ENCODE data around the gene CHRNA4.

CHRNA4 gene

GRCh38 chr20:63314015-63314471 lies 47.1 kb downstream of the CHRNA4 start:
- no peak overlapping the region for H3K4me3 ChIP-seq (ENCODE audit: low read depth, low read length)
- DNase-seq (ENCODE audit: low read depth): no peak
- TF ChIP-seq, protein P1, sequence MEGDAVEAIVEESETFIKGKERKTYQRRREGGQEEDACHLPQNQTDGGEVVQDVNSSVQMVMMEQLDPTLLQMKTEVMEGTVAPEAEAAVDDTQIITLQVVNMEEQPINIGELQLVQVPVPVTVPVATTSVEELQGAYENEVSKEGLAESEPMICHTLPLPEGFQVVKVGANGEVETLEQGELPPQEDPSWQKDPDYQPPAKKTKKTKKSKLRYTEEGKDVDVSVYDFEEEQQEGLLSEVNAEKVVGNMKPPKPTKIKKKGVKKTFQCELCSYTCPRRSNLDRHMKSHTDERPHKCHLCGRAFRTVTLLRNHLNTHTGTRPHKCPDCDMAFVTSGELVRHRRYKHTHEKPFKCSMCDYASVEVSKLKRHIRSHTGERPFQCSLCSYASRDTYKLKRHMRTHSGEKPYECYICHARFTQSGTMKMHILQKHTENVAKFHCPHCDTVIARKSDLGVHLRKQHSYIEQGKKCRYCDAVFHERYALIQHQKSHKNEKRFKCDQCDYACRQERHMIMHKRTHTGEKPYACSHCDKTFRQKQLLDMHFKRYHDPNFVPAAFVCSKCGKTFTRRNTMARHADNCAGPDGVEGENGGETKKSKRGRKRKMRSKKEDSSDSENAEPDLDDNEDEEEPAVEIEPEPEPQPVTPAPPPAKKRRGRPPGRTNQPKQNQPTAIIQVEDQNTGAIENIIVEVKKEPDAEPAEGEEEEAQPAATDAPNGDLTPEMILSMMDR (IDR thresholded peaks at IDR 0.05; ENCODE audit: low read depth, low read length, missing control alignments): no peak

GRCh38 chr20:63313349-63314014 lies 47.7 kb downstream of the CHRNA4 start:
- DNase-seq (ENCODE audit: low read depth): no peak
- H3K4me3 ChIP-seq (ENCODE audit: low read depth, low read length): no peak overlapping the region
- TF ChIP-seq, protein P1 (IDR thresholded peaks at IDR 0.05; ENCODE audit: low read depth, low read length, missing control alignments): no peak

GRCh38 chr20:63312690-63313348 lies 48.3 kb downstream of the CHRNA4 start:
- H3K4me3 ChIP-seq (ENCODE audit: low read depth, low read length): no peak overlapping the region
- DNase-seq (ENCODE audit: low read depth): no peak
- TF ChIP-seq, protein P1 (IDR thresholded peaks at IDR 0.05; ENCODE audit: low read depth, low read length, missing control alignments): no peak

- TF ChIP-seq, protein P1 (IDR thresholded peaks at IDR 0.05; ENCODE audit: low read depth, low read length, missing control alignments): no peak
- DNase-seq (ENCODE audit: low read depth): no peak
- H3K4me3 ChIP-seq (ENCODE audit: low read depth, low read length): no peak overlapping the region
Observed at GRCh38 chr20:63312273-63312672, 48.9 kb downstream of the CHRNA4 start.

DNA sequence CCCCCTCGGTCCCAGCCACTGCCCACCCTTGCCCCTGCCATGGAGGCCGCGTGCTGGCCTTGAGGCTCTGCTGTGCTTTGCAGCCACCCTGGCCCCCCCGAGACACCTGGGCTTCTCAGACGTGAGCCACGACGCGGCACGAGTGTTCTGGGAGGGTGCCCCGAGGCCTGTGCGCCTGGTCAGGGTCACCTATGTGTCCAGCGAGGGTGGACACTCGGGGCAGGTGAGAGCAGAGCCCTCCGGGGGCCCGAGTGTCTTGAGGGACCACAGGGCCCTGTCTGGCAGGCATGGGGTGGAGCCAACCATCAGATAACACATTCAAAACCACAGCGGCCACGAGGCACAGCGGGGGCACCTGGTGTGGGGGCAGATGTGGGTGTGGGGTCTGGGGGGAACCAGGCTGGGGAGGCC lies 49.3 kb downstream of the CHRNA4 start:
- H3K4me3 ChIP-seq (ENCODE audit: low read depth, low read length): no peak overlapping the region
- no peak for DNase-seq (ENCODE audit: low read depth)
- TF ChIP-seq, protein P1 (IDR thresholded peaks at IDR 0.05; ENCODE audit: low read depth, low read length, missing control alignments): no peak

- H3K4me3 ChIP-seq (ENCODE audit: low read depth, low read length): no peak overlapping the region
- TF ChIP-seq, protein P1 (IDR thresholded peaks at IDR 0.05; ENCODE audit: low read depth, low read length, missing control alignments): no peak
- no peak for DNase-seq (ENCODE audit: low read depth)
Observed at GRCh38 chr20:63311186-63311832, 49.8 kb downstream of the CHRNA4 start.

Data from GM12864 (cell line).